Measurements from ENCODE around the gene OPCML. TPM values are rescaled to one million over a fixed set of nuclear protein-coding genes. Genes with fewer than 3 reads are reported as not detected.

Gene OPCML
- total and polyA plus RNA-seq, 2 donors (not counting 1 experiment from before 2014, with no cell fraction given), result not detected

- no peak overlapping the region for H3K4me3 ChIP-seq (ENCODE audit: control extremely low read depth in 1 of 5, extremely low read depth in 1 of 5, insufficient read depth in 1 of 5, low read depth in 2 of 5, low read length in 4 of 5)
- DNase-seq (no peak), ATAC-seq (ENCODE audit: low read depth) (no peak)
- peaks cover 0 to 23% (median 0%) of the 10 kb centered on the region in 3 donors for H3K9me3 ChIP-seq (ENCODE audit: control extremely low read depth in 1 of 3, control insufficient read depth in 2 of 3, insufficient read depth in 1 of 3, low read length in 2 of 3)
- WGBS (ENCODE audit: insufficient coverage), result 80% methylated on average over 6 of the region's 13 CpGs
- peaks cover 0 to 14% (median 0%) of the 10 kb centered on the region in 4 experiments for H3K27me3 ChIP-seq (replicated peaks in 1 of 4; ENCODE audit: control extremely low read depth in 1 of 4, control insufficient read depth in 3 of 4, insufficient read depth in 4 of 4, low read length in 3 of 4)
- H3K4me1 Mint-ChIP-seq, result no peaks in the 10 kb centered on the region
- H3K27ac Mint-ChIP-seq, result no peak overlapping the region
- CTCF ChIA-PET, result no interaction called here
- H4K20me1 ChIP-seq (ENCODE audit: control insufficient read depth, insufficient read depth, low read length, poor library complexity, severe bottlenecking), result no peaks in the 10 kb centered on the region
- no peaks in the 10 kb centered on the region for H3K9me3 Mint-ChIP-seq (ENCODE audit: insufficient read depth)
- intact Hi-C loops (cut with micrococcal nuclease), result no loop called here
- H3K27me3 Mint-ChIP-seq, result peaks cover 33% of the 10 kb centered on the region
- H3K79me2 ChIP-seq (ENCODE audit: control insufficient read depth, insufficient read depth, low read length), result no peaks in the 10 kb centered on the region
- H3K4me2 ChIP-seq (replicated peaks; ENCODE audit: low read depth, low read length, poor library complexity, severe bottlenecking), result no peak overlapping the region
- TF ChIP-seq EZH2 (IDR thresholded peaks at IDR 0.05; ENCODE audit: borderline replicate concordance, insufficient read depth, low read depth, low read length, poor library complexity, severe bottlenecking) (no peak), CTCF (IDR thresholded peaks at IDR 0.05) (no peak)
- H2AFZ ChIP-seq (ENCODE audit: insufficient read depth, low read depth, low read length, poor library complexity, severe bottlenecking), result no peak overlapping the region
- no peaks in the 10 kb centered on the region for H3K4me1 ChIP-seq (ENCODE audit: control insufficient read depth in 2 of 2, insufficient read depth in 2 of 2, low read length in 2 of 2)
- POLR2A ChIA-PET, result no interaction called here
- H3K27ac ChIP-seq (ENCODE audit: low read length in 2 of 2), result no peak overlapping the region
- no peak overlapping the region for H3K9ac ChIP-seq (ENCODE audit: low read length)
- no peak overlapping the region for H3K4me3 Mint-ChIP-seq
- no peaks in the 10 kb centered on the region for H3K36me3 ChIP-seq (replicated peaks in 1 of 2; ENCODE audit: control extremely low read depth in 1 of 2, control insufficient read depth in 1 of 2, extremely low read depth in 1 of 2, insufficient read depth in 2 of 2, low read length in 1 of 2)
Measured at GRCh38 chr11:133065847-133066485, 466.3 kb downstream of the OPCML start.

GRCh38 chr11:133064961-133065360 lies 467.3 kb downstream of the OPCML start:
- intact Hi-C loops (cut with micrococcal nuclease), result no loop called here
- H3K4me1 ChIP-seq (ENCODE audit: control insufficient read depth in 2 of 2, insufficient read depth in 2 of 2, low read length in 2 of 2), result no peaks in the 10 kb centered on the region
- ChIA-PET CTCF (no interaction called here), POLR2A (no interaction called here)
- no peak overlapping the region for H3K4me3 ChIP-seq (ENCODE audit: control extremely low read depth in 1 of 5, extremely low read depth in 1 of 5, insufficient read depth in 1 of 5, low read depth in 2 of 5, low read length in 4 of 5)
- H3K4me1 Mint-ChIP-seq, result no peaks in the 10 kb centered on the region
- no peak overlapping the region for H3K4me2 ChIP-seq (replicated peaks; ENCODE audit: low read depth, low read length, poor library complexity, severe bottlenecking)
- peaks cover 33% of the 10 kb centered on the region for H3K27me3 Mint-ChIP-seq
- H3K27me3 ChIP-seq (replicated peaks in 1 of 4; ENCODE audit: control extremely low read depth in 1 of 4, control insufficient read depth in 3 of 4, insufficient read depth in 4 of 4, low read length in 3 of 4), result peaks cover 0 to 14% (median 0%) of the 10 kb centered on the region in 4 experiments
- peaks cover 0 to 26% (median 0%) of the 10 kb centered on the region in 3 donors for H3K9me3 ChIP-seq (ENCODE audit: control extremely low read depth in 1 of 3, control insufficient read depth in 2 of 3, insufficient read depth in 1 of 3, low read length in 2 of 3)
- H3K27ac ChIP-seq (ENCODE audit: low read length in 2 of 2), result no peak overlapping the region
- no peaks in the 10 kb centered on the region for H3K9me3 Mint-ChIP-seq (ENCODE audit: insufficient read depth)
- H3K27ac Mint-ChIP-seq, result no peak overlapping the region
- WGBS (ENCODE audit: insufficient coverage), result 84% methylated on average over 15 of the region's 15 CpGs
- no peaks in the 10 kb centered on the region for H3K36me3 ChIP-seq (replicated peaks in 1 of 2; ENCODE audit: control extremely low read depth in 1 of 2, control insufficient read depth in 1 of 2, extremely low read depth in 1 of 2, insufficient read depth in 2 of 2, low read length in 1 of 2)
- no peak overlapping the region for H3K9ac ChIP-seq (ENCODE audit: low read length)
- H3K79me2 ChIP-seq (ENCODE audit: control insufficient read depth, insufficient read depth, low read length), result no peaks in the 10 kb centered on the region
- H4K20me1 ChIP-seq (ENCODE audit: control insufficient read depth, insufficient read depth, low read length, poor library complexity, severe bottlenecking), result no peaks in the 10 kb centered on the region
- TF ChIP-seq CTCF (IDR thresholded peaks at IDR 0.05), result no peak
- no peak for TF ChIP-seq EZH2 (IDR thresholded peaks at IDR 0.05; ENCODE audit: borderline replicate concordance, insufficient read depth, low read depth, low read length, poor library complexity, severe bottlenecking)
- H2AFZ ChIP-seq (ENCODE audit: insufficient read depth, low read depth, low read length, poor library complexity, severe bottlenecking), result no peak overlapping the region
- no peak for ATAC-seq (ENCODE audit: low read depth)
- no peak for DNase-seq
- no peak overlapping the region for H3K4me3 Mint-ChIP-seq
